GM21360 (cell line): ENCODE data around the gene RSPH1.

Experiments
- ATAC-seq: cut with Tn5 transposase; IDR thresholded peaks from one replicate; pipeline ENCODE4 v1.9.1; 2021; ENCODE audit warnings: mild to moderate bottlenecking, moderate library complexity; ENCODE audit not compliant: unreplicated experiment

Gene RSPH1

GRCh38 chr21:42431196-42431595 lies 64.8 kb downstream of the RSPH1 start:
- ATAC-seq: no peak

- ATAC-seq: no peak
These were observed 65.5 kb downstream of the RSPH1 start for GRCh38 chr21:42430521-42430920.

GRCh38 chr21:42429856-42430255 lies 66.2 kb downstream of the RSPH1 start:
- no peak for ATAC-seq

GRCh38 chr21:42429021-42429420 lies 67.0 kb downstream of the RSPH1 start:
- no peak for ATAC-seq

GRCh38 chr21:42427809-42428419 lies 68.1 kb downstream of the RSPH1 start:
- ATAC-seq: no peak

GRCh38 chr21:42426876-42427480 lies 69.0 kb downstream of the RSPH1 start:
- no peak for ATAC-seq

- ATAC-seq: no peak
These were observed 69.6 kb downstream of the RSPH1 start for GRCh38 chr21:42426424-42426823.

- no peak for ATAC-seq
These were observed 70.4 kb downstream of the RSPH1 start for GRCh38 chr21:42425591-42425990.

GRCh38 chr21:42424914-42425541 lies 71.0 kb downstream of the RSPH1 start:
- ATAC-seq: no peak

GRCh38 chr21:42423685-42424084 lies 72.3 kb downstream of the RSPH1 start:
- ATAC-seq: no peak

GRCh38 chr21:42423197-42423675 lies 72.8 kb downstream of the RSPH1 start:
- peak; percentile 52 for ATAC-seq
